Measurements from ENCODE around the gene PLA2G5. TPM values are rescaled to one million over a fixed set of nuclear protein-coding genes. Genes with fewer than 3 reads are reported as not detected.

Gene PLA2G5
- total RNA-seq, 2 experiments from 2014 or later, result not detected

DNA sequence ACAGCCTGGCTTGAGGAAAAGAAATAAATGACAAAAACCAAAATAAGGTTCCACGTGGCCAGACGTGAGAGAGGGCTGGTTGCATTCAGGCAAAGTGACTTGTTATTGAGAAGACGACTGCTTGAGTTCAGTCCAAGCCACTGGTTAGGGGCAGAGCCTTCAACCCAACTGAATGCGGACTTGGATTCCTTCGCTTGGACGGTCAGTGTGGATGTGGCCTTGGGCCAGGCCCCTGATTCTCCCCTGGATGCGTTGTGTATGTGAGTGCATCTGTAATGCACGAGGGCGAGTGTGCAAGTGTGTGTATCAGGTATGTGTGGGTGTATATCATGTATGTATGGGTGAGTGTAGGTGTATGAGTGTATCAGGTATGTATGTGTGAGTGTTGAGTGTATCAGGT, 71.0 kb downstream of the PLA2G5 start:
- Mint-ChIP-seq H3K36me3 (ENCODE audit: low read depth) (no peaks in the 10 kb centered on the region), H3K27me3 (peaks cover 10% of the 10 kb centered on the region), H3K27ac (no peak overlapping the region), H3K9me3 (ENCODE audit: low read depth) (no peaks in the 10 kb centered on the region), H3K4me3 (no peak overlapping the region), H3K4me1 (no peaks in the 10 kb centered on the region)
- no peak for ATAC-seq
- intact Hi-C loops (cut with DNase I, micrococcal nuclease), result no loop called here
- DNase-seq, result no peak
- POLR2A ChIA-PET, result no interaction called here
- CTCF ChIA-PET, result no interaction called here

DNA sequence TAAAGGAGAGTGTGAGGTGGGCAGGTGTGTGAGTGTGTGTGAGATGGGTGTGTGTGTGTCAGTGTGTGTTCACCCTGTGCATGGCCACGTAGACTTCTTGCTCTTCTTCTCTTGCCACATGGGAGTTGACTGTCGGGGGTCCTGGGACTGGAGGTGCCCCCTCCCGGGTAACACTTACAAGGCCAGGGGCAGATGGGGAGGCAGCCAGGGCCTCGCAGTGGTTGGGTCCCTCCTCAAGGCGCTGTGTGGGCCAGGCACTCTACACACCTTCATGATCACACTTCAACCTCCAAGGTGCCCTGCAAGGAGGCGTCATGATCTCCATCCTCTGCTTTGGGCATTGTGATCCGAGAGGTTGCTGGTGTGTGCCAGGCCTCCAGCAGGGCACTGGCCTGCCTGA, 71.5 kb downstream of the PLA2G5 start:
- CTCF ChIA-PET, result no interaction called here
- DNase-seq (no peak), ATAC-seq (no peak)
- Mint-ChIP-seq H3K9me3 (ENCODE audit: low read depth) (no peaks in the 10 kb centered on the region), H3K36me3 (ENCODE audit: low read depth) (no peaks in the 10 kb centered on the region), H3K27ac (no peak overlapping the region), H3K27me3 (peaks cover 10% of the 10 kb centered on the region), H3K4me3 (no peak overlapping the region), H3K4me1 (no peaks in the 10 kb centered on the region)
- POLR2A ChIA-PET, result no interaction called here
- intact Hi-C loops (cut with DNase I, micrococcal nuclease), result no loop called here

Other genes with a start within 250 kb of the PLA2G5 start
- gene OTUD3, start 187.8 kb upstream of the PLA2G5 start, total RNA-seq, result 1 to 10 TPM; 6.6 to 9.2 TPM
- not detected for gene PLA2G2E, start 146.6 kb upstream of the PLA2G5 start, total RNA-seq
- not detected for gene PLA2G2A, start 90.6 kb upstream of the PLA2G5 start, total RNA-seq
- not detected for gene PLA2G2D, start 49.3 kb downstream of the PLA2G5 start, total RNA-seq
- gene PLA2G2F, start 69.1 kb downstream of the PLA2G5 start, total RNA-seq, result not detected
- gene UBXN10, start 115.9 kb downstream of the PLA2G5 start, total RNA-seq, result under 1 TPM; 0.41 to 0.63 TPM
- under 1 TPM; 0.43 to 0.58 TPM for gene PLA2G2C, start 116.3 kb downstream of the PLA2G5 start, total RNA-seq
- not detected for gene VWA5B1, start 220.7 kb downstream of the PLA2G5 start, total RNA-seq